HCT116 (cell line): ENCODE data around the gene CREG1.

Experiments used
- CEBPB ChIP-seq: IDR thresholded peaks from 2 replicates; pipeline ENCODE4 v1.6.1; 2012; ENCODE audit warnings: low read depth
- EZH2 ChIP-seq: fragments of 200-600 bp; sonication (generic); IDR thresholded peaks from 2 replicates; pipeline ENCODE4 v1.6.1; 2017; ENCODE audit warnings: antibody characterized with exemption, mixed run types
- EZH2phosphoT487 ChIP-seq: fragments of 200-600 bp; IDR thresholded peaks from 2 replicates; pipeline ENCODE4 v1.6.1; 2018; ENCODE audit warnings: antibody characterized with exemption, borderline replicate concordance
- FOSL1 ChIP-seq: IDR thresholded peaks from 2 replicates; pipeline ENCODE4 v1.6.1; 2012; ENCODE audit warnings: low read depth
- JUND ChIP-seq: IDR thresholded peaks from 2 replicates; pipeline ENCODE4 v1.6.1; 2012
- POLR2A ChIP-seq: IDR thresholded peaks from 2 replicates; pipeline ENCODE4 v1.7.0; 2011; ENCODE audit warnings: borderline replicate concordance; ENCODE audit not compliant: insufficient read depth, insufficient read length; ENCODE audit errors: extremely low read depth
- POLR2AphosphoS5 ChIP-seq: IDR thresholded peaks from 2 replicates; pipeline ENCODE4 v1.6.1; 2011; ENCODE audit warnings: mild to moderate bottlenecking, low read depth, low read length, moderate library complexity
- SIN3A ChIP-seq: IDR thresholded peaks from 2 replicates; pipeline ENCODE4 v1.6.1; 2012; ENCODE audit warnings: low read depth
- SP1 ChIP-seq: IDR thresholded peaks from 2 replicates; pipeline ENCODE4 v1.6.1; 2012; ENCODE audit warnings: low read depth
- ZNF274 ChIP-seq: fragments of 200-500 bp; sonication (Bioruptor generic); IDR thresholded peaks from 2 replicates; pipeline ENCODE4 v1.6.1; 2014; ENCODE audit warnings: mild to moderate bottlenecking, low read depth, low read length, inconsistent platforms
- TF ChIP-seq, protein P1 (sequence below), 3 experiments: fragments of 200-600 bp in 1 of 3; sonication (generic) in 1 of 3; IDR thresholded peaks in 2 of 3; conservative IDR thresholded peaks in 1 of 3; 2 replicates each; pipeline ENCODE4 v1.5.1; 2012 to 2017; ENCODE audit warnings: low read depth in 2 of 3, low read length in 2 of 3, antibody characterized with exemption in 1 of 3, borderline replicate concordance in 1 of 3, control low read depth in 1 of 3, mild to moderate bottlenecking in 1 of 3, mixed read lengths in 1 of 3, mixed run types in 1 of 3, moderate library complexity in 1 of 3; ENCODE audit not compliant: insufficient read depth in 1 of 3

DNA sequence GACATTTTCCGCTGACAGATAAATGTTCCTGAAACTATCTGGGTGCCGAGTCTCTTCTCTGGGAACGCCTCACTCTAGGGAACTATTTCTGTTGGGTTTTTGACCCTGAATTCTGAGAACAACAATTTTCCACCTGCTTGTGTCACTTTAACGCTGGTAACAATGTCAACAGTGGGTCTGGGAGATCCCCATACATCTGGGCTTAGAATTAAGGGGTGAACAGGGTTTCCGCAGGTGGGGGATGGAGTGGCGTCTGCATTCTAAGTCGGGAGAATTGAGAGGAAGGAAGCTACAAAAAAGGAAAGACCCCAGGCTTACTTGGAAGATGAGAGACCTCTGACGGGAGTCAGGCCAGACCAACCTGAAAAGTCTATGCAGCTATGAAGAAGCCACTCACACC lies 44.0 kb downstream of the CREG1 start:
- TF ChIP-seq JUND (no peak), SIN3A (no peak), POLR2A (no peak), EZH2 (no peak), EZH2phosphoT487 (no peak), FOSL1 (no peak), SP1 (no peak), POLR2AphosphoS5 (no peak), ZNF274 (no peak), CEBPB (no peak)
- TF ChIP-seq, protein P1, sequence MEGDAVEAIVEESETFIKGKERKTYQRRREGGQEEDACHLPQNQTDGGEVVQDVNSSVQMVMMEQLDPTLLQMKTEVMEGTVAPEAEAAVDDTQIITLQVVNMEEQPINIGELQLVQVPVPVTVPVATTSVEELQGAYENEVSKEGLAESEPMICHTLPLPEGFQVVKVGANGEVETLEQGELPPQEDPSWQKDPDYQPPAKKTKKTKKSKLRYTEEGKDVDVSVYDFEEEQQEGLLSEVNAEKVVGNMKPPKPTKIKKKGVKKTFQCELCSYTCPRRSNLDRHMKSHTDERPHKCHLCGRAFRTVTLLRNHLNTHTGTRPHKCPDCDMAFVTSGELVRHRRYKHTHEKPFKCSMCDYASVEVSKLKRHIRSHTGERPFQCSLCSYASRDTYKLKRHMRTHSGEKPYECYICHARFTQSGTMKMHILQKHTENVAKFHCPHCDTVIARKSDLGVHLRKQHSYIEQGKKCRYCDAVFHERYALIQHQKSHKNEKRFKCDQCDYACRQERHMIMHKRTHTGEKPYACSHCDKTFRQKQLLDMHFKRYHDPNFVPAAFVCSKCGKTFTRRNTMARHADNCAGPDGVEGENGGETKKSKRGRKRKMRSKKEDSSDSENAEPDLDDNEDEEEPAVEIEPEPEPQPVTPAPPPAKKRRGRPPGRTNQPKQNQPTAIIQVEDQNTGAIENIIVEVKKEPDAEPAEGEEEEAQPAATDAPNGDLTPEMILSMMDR (IDR thresholded peaks at IDR 0.05 in 2 of 3, conservative IDR thresholded peaks at IDR 0.05 in 1 of 3; ENCODE audit: borderline replicate concordance in 1 of 3, insufficient read depth in 1 of 3, low read depth in 2 of 3, low read length in 2 of 3), result no peak
